Epidermal melanocyte (primary cell): ENCODE data around the gene TRIM23.
A peak's percentile ranks its signal among the peaks of the same experiment; 100 is the strongest.

Source experiments
- DNase-seq: peaks from one replicate; pipeline ENCODE4 v3.0.0; 2011; ENCODE audit warnings: low spot score; ENCODE audit not compliant: insufficient read length

Gene TRIM23

DNA sequence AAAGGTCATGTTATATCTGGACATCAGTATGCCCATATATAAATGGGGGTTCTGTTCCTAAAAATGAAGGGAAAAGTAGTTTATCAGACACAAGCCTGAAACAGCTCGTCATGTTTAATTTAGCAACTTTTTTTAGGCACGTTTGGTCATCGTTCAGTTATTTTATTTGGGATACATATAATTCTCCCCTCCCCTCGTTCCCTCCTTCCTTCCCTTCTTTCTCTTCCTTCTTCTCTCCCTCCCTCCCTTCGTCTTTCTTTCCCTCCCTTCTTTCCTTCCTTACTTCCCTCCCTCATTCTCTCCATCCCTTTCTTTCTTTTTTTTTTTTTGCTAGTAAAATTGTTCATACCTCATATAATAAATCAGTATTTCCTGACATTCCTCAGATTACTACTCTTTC, 57.6 kb downstream of the TRIM23 start:
- DNase-seq = no peak

DNA sequence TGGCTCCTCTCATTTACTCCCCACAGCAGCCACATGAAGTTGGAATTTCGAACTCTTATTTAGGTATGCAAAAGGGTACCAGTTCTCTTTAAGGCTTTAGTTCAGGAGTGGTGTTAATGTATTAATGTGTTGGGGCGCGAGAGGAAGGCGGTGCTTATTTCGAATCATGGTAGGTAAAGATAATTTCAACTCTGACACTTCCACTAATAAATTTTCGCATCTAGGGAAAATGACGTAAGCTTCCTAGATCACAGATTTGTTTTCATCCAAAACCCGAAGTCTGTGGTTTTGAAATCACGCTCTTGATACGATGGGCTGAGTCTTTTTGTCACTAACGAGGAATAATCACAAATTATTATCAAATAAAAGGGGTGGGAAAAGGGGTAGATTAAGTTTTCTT, 60.4 kb downstream of the TRIM23 start:
- DNase-seq = no peak

DNA sequence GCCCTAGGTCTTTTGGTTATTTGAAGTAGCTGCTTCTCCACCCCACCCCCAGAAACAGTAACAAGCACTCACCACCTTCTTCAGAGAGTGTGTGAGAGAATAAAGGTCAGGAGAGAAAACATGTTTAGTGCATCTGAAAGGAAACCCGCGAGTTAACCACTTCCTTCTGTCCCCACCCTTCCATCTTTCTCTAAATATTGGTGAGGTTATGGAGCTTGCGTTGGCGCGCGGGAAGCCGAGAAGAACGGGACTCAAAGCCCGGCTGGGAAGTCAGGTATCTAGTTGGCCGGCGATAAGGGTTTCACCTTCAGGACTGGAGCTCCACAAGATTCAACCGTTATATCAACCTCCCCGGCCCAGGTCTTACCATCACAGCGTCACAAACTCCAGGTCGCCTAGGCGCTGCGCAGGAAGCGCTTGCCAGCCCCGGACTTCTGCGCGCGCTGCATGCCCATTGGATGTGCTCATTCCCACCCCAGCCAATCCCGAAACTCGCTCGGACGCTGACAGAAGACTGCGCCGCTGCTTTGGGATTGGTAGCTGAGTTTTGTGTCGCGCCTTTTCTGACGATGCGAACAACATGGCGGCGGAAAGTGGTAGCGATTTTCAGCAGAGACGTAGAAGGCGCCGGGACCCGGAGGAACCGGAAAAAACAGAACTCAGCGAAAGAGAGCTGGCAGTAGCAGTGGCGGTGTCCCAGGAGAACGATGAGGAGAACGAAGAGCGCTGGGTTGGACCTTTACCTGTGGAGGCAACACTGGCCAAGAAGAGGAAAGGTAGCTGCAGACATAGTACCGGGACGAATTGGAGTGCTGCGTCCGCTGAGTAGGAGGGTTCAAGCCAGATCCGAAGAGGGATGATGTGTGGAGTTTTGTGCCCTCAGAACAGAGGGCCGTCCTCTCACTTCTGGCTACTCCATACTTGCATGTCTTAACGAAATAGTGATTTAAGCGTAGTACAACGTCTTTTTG, 61.1 kb downstream of the TRIM23 start, which contains the start of the genes CENPK and PPWD1:
Gene CENPK (minus strand): TSS at position 438 of the 971 bp plus-strand sequence. CDS start 8,261 bp downstream, outside the sequence.
Gene PPWD1 (plus strand): TSS at position 566 of the 971 bp plus-strand sequence. CDS start 15 bp downstream, at position 581.
- peak; percentile 74 for DNase-seq

- DNase-seq = no peak
These were observed 67.4 kb downstream of the TRIM23 start for GRCh38 chr5:65556718-65557117.

- no peak for DNase-seq
These were observed 68.0 kb downstream of the TRIM23 start for GRCh38 chr5:65556181-65556580.

GRCh38 chr5:65555287-65555686, 68.8 kb downstream of the TRIM23 start:
- DNase-seq = no peak

- DNase-seq = no peak
These were observed 70.2 kb downstream of the TRIM23 start for GRCh38 chr5:65553941-65554340.

GRCh38 chr5:65548281-65548680, 75.9 kb downstream of the TRIM23 start:
- DNase-seq = no peak

DNA sequence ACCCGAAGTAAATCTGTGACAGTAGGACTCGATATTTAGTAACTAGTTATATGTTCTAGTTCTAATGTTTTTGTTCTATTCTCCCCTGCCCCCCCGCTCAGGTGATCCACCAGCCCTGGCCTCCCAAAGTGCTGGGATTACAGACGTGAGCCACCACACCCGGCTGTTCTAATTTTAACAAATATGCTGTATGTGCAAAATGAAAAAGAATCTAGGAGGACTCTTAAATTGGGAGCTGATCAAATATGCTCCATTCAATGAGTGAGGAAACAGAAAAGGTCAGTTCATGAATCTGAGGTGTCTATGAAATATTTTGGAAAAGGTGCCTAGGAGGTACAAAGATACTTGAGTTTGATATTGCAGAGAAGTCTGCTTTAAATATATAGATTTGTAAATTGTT, 78.0 kb downstream of the TRIM23 start:
- no peak for DNase-seq

- DNase-seq = no peak
These were observed 79.7 kb downstream of the TRIM23 start for GRCh38 chr5:65544473-65544872.

DNA sequence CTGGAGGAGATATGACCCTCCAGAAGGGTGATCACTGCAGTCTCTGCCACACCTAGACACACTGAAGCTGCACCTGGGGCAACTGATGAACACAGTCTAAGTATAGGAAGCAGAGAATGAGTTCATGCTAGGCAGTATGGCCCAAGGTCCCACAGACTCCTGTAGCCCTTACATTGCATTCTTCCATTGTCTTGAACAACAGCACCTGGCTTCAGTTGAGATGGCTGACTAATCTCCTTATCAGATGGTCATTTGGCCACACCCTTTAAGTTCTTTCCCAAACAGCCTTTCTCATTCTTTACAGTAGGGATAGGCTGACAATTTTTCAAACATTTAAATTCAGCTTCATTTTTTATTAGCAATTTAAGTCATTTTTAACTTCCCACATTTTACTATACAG, 84.3 kb downstream of the TRIM23 start:
- DNase-seq = no peak
